ENCODE measurements around the gene CXXC5.

Gene CXXC5

GRCh38 chr5:139651853-139652787, 4.0 kb downstream of the CXXC5 start:
- peak; percentile 90 for DNase-seq (ENCODE audit: low read depth)

GRCh38 chr5:139652788-139653241, 4.7 kb downstream of the CXXC5 start:
- peak; percentile 42 for DNase-seq (ENCODE audit: low read depth)

- peak; percentile 35 for DNase-seq (ENCODE audit: low read depth)
These were observed 5.5 kb downstream of the CXXC5 start for GRCh38 chr5:139653616-139654015.

- no peak for DNase-seq (ENCODE audit: low read depth)
These were observed 6.3 kb downstream of the CXXC5 start for GRCh38 chr5:139654464-139654863.

GRCh38 chr5:139654871-139655491, 6.8 kb downstream of the CXXC5 start:
- DNase-seq (ENCODE audit: low read depth), result no peak

- peak; percentile 89 for DNase-seq (ENCODE audit: low read depth)
These were observed 7.7 kb downstream of the CXXC5 start for GRCh38 chr5:139655727-139656271.

GRCh38 chr5:139657363-139658321, 9.5 kb downstream of the CXXC5 start:
- peak; percentile 79 for DNase-seq (ENCODE audit: low read depth)

- peak; percentile 47 for DNase-seq (ENCODE audit: low read depth)
These were observed 10.4 kb downstream of the CXXC5 start for GRCh38 chr5:139658501-139658927.

- peak; percentile 91 for DNase-seq (ENCODE audit: low read depth)
These were observed 10.9 kb downstream of the CXXC5 start for GRCh38 chr5:139658928-139659667.

GRCh38 chr5:139659695-139660101, 11.5 kb downstream of the CXXC5 start:
- DNase-seq (ENCODE audit: low read depth), result peak; percentile 59

GRCh38 chr5:139660105-139660922, 12.2 kb downstream of the CXXC5 start:
- DNase-seq (ENCODE audit: low read depth), result peak; percentile 69

GRCh38 chr5:139660923-139661814, 13.0 kb downstream of the CXXC5 start:
- DNase-seq (ENCODE audit: low read depth), result peak; percentile 97

GRCh38 chr5:139662617-139663016, 14.5 kb downstream of the CXXC5 start:
- no peak for DNase-seq (ENCODE audit: low read depth)

- no peak for DNase-seq (ENCODE audit: low read depth)
These were observed 15.3 kb downstream of the CXXC5 start for GRCh38 chr5:139663207-139664085.

GRCh38 chr5:139664086-139664693, 16.0 kb downstream of the CXXC5 start:
- no peak for DNase-seq (ENCODE audit: low read depth)

- no peak for DNase-seq (ENCODE audit: low read depth)
These were observed 16.7 kb downstream of the CXXC5 start for GRCh38 chr5:139664727-139665351.

GRCh38 chr5:139665626-139666025, 17.5 kb downstream of the CXXC5 start:
- DNase-seq (ENCODE audit: low read depth), result no peak
